ENCODE results near the gene DNAH7. TPM values are rescaled to one million over a fixed set of nuclear protein-coding genes. Genes with fewer than 3 reads are reported as not detected.

The DNAH7 gene
- total RNA-seq, 1 donor from 2014 or later: 0.06 TPM

GRCh38 chr2:195733831-195734230 lies 334.8 kb downstream of the DNAH7 start:
- TF ChIP-seq, protein P1, sequence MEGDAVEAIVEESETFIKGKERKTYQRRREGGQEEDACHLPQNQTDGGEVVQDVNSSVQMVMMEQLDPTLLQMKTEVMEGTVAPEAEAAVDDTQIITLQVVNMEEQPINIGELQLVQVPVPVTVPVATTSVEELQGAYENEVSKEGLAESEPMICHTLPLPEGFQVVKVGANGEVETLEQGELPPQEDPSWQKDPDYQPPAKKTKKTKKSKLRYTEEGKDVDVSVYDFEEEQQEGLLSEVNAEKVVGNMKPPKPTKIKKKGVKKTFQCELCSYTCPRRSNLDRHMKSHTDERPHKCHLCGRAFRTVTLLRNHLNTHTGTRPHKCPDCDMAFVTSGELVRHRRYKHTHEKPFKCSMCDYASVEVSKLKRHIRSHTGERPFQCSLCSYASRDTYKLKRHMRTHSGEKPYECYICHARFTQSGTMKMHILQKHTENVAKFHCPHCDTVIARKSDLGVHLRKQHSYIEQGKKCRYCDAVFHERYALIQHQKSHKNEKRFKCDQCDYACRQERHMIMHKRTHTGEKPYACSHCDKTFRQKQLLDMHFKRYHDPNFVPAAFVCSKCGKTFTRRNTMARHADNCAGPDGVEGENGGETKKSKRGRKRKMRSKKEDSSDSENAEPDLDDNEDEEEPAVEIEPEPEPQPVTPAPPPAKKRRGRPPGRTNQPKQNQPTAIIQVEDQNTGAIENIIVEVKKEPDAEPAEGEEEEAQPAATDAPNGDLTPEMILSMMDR (conservative IDR thresholded peaks at IDR 0.05; ENCODE audit: low read depth, low read length): no peak
- H3K4me3 ChIP-seq (ENCODE audit: low read depth, low read length): no peak overlapping the region
- DNase-seq (ENCODE audit: low read depth): no peak

- DNase-seq (ENCODE audit: low read depth): no peak
- no peak overlapping the region for H3K4me3 ChIP-seq (ENCODE audit: low read depth, low read length)
- TF ChIP-seq, protein P1 (conservative IDR thresholded peaks at IDR 0.05; ENCODE audit: low read depth, low read length): no peak
Measured at GRCh38 chr2:195732574-195732973, 336.1 kb downstream of the DNAH7 start.

GRCh38 chr2:195730912-195731311 lies 337.7 kb downstream of the DNAH7 start:
- TF ChIP-seq, protein P1 (conservative IDR thresholded peaks at IDR 0.05; ENCODE audit: low read depth, low read length): no peak
- no peak overlapping the region for H3K4me3 ChIP-seq (ENCODE audit: low read depth, low read length)
- no peak for DNase-seq (ENCODE audit: low read depth)

DNA sequence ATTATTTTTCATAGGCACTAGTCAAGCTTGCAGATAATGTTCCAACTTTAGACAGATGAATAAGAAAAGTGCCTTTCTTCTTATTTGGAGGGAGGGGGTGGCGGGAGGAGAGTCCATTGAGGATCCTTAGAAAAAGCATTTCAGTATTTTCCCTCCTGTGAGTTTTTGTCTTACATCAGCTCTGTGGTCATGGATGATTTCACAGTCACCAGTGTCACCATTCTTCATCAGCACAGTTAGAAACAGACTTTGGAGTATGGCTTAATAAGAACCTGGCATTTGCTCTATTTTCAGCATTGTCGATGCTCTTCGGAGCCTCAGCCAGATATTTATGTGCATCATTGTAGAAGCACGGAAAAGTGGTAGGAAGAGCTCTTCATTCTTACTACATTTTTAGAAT lies 341.5 kb downstream of the DNAH7 start:
- DNase-seq (ENCODE audit: low read depth): no peak
- no peak overlapping the region for H3K4me3 ChIP-seq (ENCODE audit: low read depth, low read length)
- TF ChIP-seq, protein P1 (conservative IDR thresholded peaks at IDR 0.05; ENCODE audit: low read depth, low read length): no peak

GRCh38 chr2:195722075-195722474 lies 346.6 kb downstream of the DNAH7 start:
- TF ChIP-seq, protein P1 (conservative IDR thresholded peaks at IDR 0.05; ENCODE audit: low read depth, low read length): no peak
- DNase-seq (ENCODE audit: low read depth): no peak

GRCh38 chr2:195721042-195721441 lies 347.6 kb downstream of the DNAH7 start:
- H3K4me3 ChIP-seq (ENCODE audit: low read depth, low read length): no peak overlapping the region
- DNase-seq (ENCODE audit: low read depth): no peak
- TF ChIP-seq, protein P1 (conservative IDR thresholded peaks at IDR 0.05; ENCODE audit: low read depth, low read length): no peak

More at GRCh38 chr2:195722075-195722474, 346.6 kb downstream of the DNAH7 start:
- no peak overlapping the region for H3K4me3 ChIP-seq (ENCODE audit: low read depth, low read length)

DNA sequence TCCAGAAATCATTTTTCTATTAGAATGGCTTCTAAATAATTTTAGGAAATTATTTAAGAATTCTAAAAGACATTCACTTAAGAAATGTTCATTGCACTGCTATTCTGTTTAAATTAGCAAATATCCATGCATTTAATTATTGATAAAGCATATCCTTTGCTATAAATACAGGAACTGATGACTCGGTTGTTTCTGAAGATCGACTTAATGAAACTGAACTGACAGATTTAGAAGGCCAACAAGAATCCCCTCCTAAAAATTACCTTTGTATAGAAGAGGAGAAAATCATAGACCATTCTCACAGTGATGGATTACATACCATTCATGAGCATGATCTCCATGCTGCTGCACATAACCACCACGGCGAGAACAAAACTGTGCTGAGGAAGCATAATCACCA lies 352.2 kb downstream of the DNAH7 start:
- H3K4me3 ChIP-seq (ENCODE audit: low read depth, low read length): no peak overlapping the region
- TF ChIP-seq, protein P1 (conservative IDR thresholded peaks at IDR 0.05; ENCODE audit: low read depth, low read length): no peak
- no peak for DNase-seq (ENCODE audit: low read depth)
